Lower lobe of right lung (tissue), 2 donors: ENCODE measurements around the gene FGF1. TPM values are rescaled to one million over a fixed set of nuclear protein-coding genes. Genes with fewer than 3 reads are reported as not detected.

Source experiments
- ATAC-seq, 2 donors: fragments of 200-7000 bp; cut with Tn5 transposase; one replicate each; pipeline ENCODE4 v1.9.1; 2020 to 2022; ENCODE audit warnings: mild to moderate bottlenecking in 2 of 2, moderate library complexity in 2 of 2
- DNase-seq: peaks from one replicate; pipeline ENCODE4 v3.0.0-alpha.2; 2020
- H3K27ac ChIP-seq: fragments of 200-600 bp; one replicate; pipeline ENCODE4 v1.8.0; 2022
- H3K27me3 ChIP-seq: fragments of 200-600 bp; one replicate; pipeline ENCODE4 v1.8.0; 2022; ENCODE audit warnings: low read depth
- H3K36me3 ChIP-seq: fragments of 200-600 bp; one replicate; pipeline ENCODE4 v1.8.0; 2022; ENCODE audit warnings: mild to moderate bottlenecking
- H3K4me1 ChIP-seq: fragments of 200-600 bp; one replicate; pipeline ENCODE4 v1.8.0; 2022
- H3K4me3 ChIP-seq: fragments of 200-600 bp; one replicate; pipeline ENCODE4 v1.8.0; 2022; ENCODE audit warnings: mild to moderate bottlenecking
- H3K9me3 ChIP-seq: fragments of 200-600 bp; one replicate; pipeline ENCODE4 v1.8.0; 2022
- intact Hi-C: fragments of 100-400 bp; cut with DNase I; formaldehyde crosslinking; loops from one replicate; pipeline ENCODE4 v1.11.0; 2022
- total RNA-seq: library from RNA; stranded (reverse); fragmentation: NEBNext Ultra II Directional; extraction: Animal tissue kit (Norgen Biotek cat#: 25700); gene quantifications from one replicate; pipeline ENCODE4 v1.2.1, GENCODE V29; 2021
- TF ChIP-seq, protein P1 (sequence below): fragments of 200-600 bp; IDR thresholded peaks from one replicate; pipeline ENCODE4 v1.8.0; 2022; ENCODE audit warnings: antibody characterized with exemption, mild to moderate bottlenecking
- donor health status: DM: no; HTN: yes; CAD: no; lungs with severe emphysema.

Gene FGF1
- total RNA-seq, 1 donor from 2014 or later = 0.97 TPM

DNA sequence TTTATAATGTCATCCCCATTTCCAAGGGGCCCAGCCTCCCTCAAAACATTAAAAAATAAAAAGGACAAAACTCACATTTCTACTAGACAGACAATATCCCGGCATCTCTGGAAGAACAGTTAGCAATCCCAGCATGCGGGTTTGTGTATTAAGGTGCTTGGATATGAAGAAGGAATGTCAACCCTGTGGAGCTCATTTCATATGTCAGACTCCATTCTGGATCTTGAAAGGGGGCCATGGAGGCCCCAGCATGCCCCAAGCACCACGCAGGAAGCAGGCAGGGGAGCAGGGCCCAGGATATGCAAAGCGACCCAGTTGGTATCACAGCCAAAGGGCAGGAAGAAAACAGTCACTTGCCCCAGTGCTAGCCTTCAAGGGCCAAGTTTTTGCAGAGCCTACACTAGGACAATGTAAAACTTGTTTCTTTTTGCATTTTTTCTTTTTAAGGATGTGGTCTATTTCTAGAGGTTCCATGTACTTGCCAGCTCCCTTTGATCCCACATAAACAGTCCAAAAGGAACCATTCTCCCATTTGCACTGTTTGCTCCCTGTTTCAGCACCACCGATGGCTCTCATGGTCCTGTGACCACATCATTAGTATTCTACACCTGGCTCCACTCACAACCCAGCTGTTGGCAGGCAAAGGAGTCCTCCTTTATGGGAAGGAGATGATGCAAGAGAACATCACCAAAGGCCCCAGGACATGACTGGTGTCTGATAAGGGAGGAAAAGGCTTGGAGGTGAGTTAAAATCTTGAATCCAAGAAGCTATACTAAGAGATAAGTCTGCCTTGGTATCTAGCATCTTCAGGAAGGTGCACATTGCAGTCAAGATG is 58.3 kb downstream of the FGF1 start:
- H3K36me3 ChIP-seq = no peaks in the 10 kb centered on the region
- no peak overlapping the region for H3K27ac ChIP-seq
- no peaks in the 10 kb centered on the region for H3K27me3 ChIP-seq
- peaks cover 22% of the 10 kb centered on the region for H3K4me1 ChIP-seq
- TF ChIP-seq, protein P1, sequence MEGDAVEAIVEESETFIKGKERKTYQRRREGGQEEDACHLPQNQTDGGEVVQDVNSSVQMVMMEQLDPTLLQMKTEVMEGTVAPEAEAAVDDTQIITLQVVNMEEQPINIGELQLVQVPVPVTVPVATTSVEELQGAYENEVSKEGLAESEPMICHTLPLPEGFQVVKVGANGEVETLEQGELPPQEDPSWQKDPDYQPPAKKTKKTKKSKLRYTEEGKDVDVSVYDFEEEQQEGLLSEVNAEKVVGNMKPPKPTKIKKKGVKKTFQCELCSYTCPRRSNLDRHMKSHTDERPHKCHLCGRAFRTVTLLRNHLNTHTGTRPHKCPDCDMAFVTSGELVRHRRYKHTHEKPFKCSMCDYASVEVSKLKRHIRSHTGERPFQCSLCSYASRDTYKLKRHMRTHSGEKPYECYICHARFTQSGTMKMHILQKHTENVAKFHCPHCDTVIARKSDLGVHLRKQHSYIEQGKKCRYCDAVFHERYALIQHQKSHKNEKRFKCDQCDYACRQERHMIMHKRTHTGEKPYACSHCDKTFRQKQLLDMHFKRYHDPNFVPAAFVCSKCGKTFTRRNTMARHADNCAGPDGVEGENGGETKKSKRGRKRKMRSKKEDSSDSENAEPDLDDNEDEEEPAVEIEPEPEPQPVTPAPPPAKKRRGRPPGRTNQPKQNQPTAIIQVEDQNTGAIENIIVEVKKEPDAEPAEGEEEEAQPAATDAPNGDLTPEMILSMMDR = no peak
- H3K9me3 ChIP-seq = no peaks in the 10 kb centered on the region
- DNase-seq (no peak), ATAC-seq (no peak)
- intact Hi-C loops = no loop called here
- H3K4me3 ChIP-seq = no peak overlapping the region

DNA sequence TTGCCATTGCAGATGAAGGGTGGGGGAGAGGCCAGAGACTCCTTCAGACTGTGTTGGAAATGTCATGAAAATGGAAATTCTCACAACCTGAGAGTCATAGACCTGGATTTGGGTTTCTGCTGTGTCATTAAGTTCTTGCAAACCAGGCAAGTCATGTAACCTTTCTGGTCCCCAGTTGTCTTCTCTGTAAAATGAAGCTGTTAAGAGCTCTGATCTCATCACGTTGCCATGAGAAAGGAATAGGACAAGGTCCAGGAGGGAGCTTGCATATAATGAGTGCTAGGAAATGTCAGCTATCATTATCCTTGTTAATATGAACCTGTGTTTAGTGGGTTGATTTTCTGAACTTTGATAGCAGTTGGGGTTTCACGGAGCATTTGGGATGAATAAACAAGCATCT is 59.1 kb downstream of the FGF1 start:
- Histone ChIP-seq H3K9me3 (no peaks in the 10 kb centered on the region), H3K4me3 (no peak overlapping the region), H3K27ac (no peak overlapping the region), H3K27me3 (no peaks in the 10 kb centered on the region), H3K36me3 (no peaks in the 10 kb centered on the region), H3K4me1 (peaks cover 22% of the 10 kb centered on the region)
- TF ChIP-seq, protein P1 = no peak
- ATAC-seq (no peak), DNase-seq (no peak)
- intact Hi-C loops = no loop called here

DNA sequence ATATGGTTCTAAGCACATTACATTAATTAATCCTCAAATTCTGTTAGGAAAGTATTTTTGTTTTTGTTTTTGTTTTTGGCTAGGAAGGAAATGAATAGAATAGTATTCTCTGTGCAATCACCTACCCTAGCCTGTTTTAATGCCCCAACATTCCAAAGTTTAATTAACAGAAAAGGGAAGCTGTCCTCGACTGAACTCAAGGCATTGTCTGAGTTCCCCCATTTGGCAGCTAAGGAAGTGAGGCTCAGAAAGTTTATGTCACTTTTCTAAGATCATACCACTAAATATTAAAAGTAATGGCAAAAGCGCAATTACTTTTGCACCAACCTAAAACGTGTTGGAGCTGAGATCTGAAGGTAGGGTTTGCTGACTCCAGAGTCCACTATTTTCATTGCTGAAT is 59.8 kb downstream of the FGF1 start:
- no peaks in the 10 kb centered on the region for H3K9me3 ChIP-seq
- H3K4me1 ChIP-seq = peaks cover 21% of the 10 kb centered on the region
- no peaks in the 10 kb centered on the region for H3K36me3 ChIP-seq
- no peak overlapping the region for H3K27ac ChIP-seq
- TF ChIP-seq, protein P1 = no peak
- no peaks in the 10 kb centered on the region for H3K27me3 ChIP-seq
- H3K4me3 ChIP-seq = no peak overlapping the region
- ATAC-seq (no peak), DNase-seq (no peak)
- intact Hi-C loops = no loop called here

DNA sequence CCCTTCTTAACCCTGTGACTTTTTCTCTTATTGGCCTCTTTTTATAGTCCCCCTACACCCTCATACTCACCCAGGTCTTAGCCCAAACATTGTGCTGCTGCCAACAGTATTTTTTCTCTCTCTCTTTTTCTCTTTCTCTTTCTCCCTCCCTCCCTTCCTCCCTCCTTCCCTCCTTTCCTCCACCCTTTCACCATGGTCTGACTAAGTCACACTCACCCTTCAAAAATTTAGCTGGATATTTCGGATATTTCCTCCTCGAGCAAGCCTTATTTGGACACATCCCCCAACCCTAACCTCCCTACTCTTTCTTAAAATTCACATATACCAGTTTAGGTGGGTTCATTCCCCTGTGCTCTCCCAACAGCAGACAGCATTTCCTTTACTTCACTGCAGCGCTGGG is 64.7 kb downstream of the FGF1 start:
- Histone ChIP-seq H3K9me3 (no peaks in the 10 kb centered on the region), H3K36me3 (no peaks in the 10 kb centered on the region), H3K27me3 (no peaks in the 10 kb centered on the region), H3K27ac (no peak overlapping the region), H3K4me1 (peaks cover 13% of the 10 kb centered on the region), H3K4me3 (no peak overlapping the region)
- ATAC-seq = no peak
- no peak for DNase-seq
- TF ChIP-seq, protein P1 = no peak
- intact Hi-C loops = no loop called here

DNA sequence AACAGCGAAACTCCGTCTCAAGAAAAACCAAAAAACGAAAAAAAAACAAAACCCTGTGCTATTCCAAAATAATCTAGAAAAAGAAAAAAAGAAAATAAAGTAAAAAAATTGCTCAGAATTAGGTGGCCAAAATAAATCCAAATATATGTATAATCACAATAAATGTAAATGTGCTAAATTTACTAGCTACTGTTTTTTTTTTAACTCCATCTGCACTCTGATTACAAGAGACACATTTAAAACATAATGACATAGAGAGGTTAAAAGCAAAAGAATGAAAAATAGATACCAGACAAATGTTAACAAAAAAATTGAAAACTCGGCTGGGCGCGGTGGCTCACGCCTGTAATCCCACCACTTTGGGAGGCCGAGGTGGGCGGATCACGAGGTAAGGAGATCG is 66.1 kb downstream of the FGF1 start:
- Histone ChIP-seq H3K27ac (no peak overlapping the region), H3K36me3 (no peaks in the 10 kb centered on the region), H3K4me3 (no peak overlapping the region), H3K9me3 (no peaks in the 10 kb centered on the region), H3K4me1 (peaks cover 4% of the 10 kb centered on the region), H3K27me3 (no peaks in the 10 kb centered on the region)
- no peak for ATAC-seq
- intact Hi-C loops = no loop called here
- TF ChIP-seq, protein P1 = no peak
- no peak for DNase-seq
